GM19025 (cell line): ENCODE data around the gene GSTM3.
"Not testable (repeated sequence)": the region's sequence is repeated elsewhere in the genome, so short reads cannot be mapped to it uniquely, and the experiment has no call there.

ENCODE experiments used
- ATAC-seq: cut with Tn5 transposase; IDR thresholded peaks from one replicate; pipeline ENCODE4 v1.9.1; 2021; ENCODE audit warnings: mild to moderate bottlenecking, low read depth, moderate library complexity; ENCODE audit not compliant: unreplicated experiment

The GSTM3 gene

DNA sequence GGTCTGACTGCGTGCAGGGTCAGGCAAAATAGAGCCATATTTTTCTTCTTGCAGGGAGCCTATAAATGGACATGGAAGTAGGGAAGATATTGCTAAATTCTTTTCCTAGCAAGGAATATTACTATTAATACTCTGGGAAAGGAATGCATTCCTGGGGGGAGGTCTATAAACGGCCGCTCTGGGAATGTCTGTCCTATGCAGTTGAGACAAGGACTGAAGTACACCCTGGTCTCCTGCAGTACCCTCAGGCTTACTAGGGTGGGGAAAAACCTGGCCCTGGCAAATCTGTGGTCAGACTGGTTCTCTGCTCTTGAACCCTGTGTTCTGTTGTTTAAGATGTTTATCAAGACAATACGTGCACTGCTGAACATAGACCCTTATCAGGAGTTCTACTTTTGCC, 31.9 kb downstream of the GSTM3 start:
- ATAC-seq: not testable (repeated sequence)

DNA sequence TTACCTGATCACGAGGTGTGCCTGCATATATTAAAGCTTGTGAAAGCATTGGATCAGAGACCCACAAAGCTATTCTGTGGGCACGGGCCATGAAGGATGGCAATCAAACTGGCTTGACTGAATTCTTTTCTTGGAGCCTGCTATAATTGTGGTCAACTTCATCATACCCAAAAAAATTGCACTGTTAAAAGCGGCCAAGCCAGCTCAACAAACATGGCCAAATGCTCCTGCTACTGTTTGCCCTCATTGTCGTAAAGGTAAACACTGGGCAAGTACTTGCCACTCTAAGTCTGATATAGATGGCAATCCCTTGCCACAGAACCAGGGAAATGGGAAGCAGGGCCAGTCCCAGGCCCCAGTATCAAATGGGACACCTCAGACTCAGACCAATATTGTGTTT, 35.4 kb downstream of the GSTM3 start:
- no peak for ATAC-seq

DNA sequence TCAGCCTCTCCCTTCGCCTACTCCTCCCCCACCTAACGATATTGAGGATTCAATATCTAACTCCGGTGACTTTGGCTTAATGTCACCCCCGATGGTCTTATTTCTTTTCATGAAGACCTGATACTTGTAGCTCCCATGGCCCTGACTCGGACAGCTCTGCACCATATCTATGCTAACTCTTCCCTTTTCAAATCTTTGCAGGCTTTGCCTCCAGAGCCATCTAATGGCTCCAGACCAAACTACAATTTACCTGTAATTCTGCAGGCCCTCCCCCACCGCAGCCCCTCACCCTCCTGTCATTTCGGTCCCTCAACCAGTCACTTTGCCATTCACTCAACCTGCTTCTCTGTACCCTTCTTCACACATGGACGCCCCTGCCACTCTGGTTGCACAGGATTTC, 36.7 kb downstream of the GSTM3 start:
- no peak for ATAC-seq

DNA sequence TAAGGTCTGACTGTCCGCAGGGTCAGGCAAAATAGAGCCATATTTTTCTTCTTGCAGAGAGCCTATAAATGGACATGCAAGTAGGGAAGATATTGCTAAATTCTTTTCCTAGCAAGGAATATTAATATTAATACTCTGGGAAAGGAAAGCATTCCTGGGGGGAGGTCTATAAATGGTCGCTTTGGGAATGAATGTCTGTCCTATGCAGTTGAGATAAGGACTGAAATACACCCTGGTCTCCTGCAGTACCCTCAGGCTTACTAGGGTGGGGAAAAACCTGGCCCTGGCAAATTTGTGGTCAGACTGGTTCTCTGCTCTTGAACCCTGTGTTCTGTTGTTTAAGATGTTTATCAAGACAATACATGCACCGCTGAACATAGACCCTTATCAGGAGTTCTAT, 37.9 kb downstream of the GSTM3 start:
- ATAC-seq: not testable (repeated sequence)

DNA sequence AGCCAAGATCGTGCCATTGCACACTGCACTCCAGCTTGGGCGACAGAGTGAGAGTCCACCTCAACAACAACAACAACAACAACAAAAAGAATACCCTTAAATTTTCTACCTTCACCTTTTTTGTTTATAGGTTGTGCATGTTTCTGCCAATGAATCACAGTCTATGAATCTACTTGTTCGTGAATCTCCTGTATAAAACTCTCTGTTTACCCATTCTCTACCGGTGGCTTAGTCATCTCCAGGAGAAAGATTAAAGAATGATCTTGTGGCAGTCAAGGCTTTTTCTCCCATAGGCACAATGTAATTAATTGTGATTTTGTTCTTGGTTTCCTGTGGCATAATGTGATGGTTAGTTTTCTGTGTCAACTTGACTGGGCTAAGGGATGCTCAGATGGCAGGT, 43.0 kb downstream of the GSTM3 start:
- ATAC-seq: not testable (repeated sequence)

DNA sequence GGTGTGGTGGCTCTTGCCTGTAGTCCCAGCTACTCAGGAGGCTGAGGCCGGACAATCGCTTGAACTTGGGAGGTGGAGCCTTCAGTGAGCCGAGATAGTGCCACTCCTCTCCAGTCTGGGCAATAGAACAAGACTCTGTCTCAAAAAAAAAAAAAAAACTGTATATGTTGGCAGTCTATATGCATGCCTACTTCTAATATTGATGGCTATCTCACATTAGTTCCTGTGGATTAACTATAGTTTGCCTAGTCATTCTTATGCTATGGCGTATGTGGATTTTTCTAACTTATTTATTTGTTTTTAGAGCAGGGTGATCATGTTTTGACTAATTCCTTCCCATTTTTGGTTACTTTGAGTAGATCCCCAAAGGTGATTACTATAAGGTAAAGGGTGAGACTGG, 43.8 kb downstream of the GSTM3 start:
- no peak for ATAC-seq

DNA sequence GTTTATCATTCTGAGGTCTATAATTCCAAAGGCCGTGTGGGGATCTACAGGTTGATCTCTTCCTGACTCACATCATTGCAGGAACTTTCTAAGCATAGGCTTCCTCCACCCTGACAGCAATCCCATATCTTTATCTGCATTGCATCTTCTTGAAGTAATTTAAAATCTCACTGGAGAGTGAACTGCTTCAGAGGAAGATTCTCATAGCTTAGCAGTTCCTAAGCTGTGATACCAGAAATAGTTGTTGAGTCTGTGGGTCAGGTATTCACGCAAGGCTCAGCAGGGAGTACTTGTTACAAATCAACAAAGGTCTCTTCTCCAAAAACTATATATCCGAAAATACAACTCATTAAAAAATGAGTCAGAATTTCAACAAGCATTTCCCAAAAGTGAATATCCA, 45.7 kb downstream of the GSTM3 start:
- ATAC-seq: not testable (repeated sequence)

DNA sequence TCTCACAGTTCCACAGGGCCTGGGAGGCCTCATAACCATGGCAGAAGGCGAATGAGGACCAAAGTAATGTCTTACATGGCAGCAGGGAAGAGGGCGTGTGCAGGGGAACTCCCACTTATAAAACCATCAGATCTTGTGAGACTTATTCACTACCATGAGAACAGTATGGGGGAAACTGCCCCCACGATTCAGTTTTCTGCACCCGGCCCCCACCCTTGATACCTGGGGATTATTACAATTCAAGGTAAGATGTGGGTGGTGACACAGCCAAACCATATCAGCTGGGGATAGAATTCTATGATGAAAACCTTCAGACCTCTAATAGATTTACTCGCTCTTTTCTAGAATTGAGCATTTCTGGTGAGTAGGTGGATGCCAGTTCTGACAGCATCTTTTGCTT, 46.4 kb downstream of the GSTM3 start:
- not testable (repeated sequence) for ATAC-seq

DNA sequence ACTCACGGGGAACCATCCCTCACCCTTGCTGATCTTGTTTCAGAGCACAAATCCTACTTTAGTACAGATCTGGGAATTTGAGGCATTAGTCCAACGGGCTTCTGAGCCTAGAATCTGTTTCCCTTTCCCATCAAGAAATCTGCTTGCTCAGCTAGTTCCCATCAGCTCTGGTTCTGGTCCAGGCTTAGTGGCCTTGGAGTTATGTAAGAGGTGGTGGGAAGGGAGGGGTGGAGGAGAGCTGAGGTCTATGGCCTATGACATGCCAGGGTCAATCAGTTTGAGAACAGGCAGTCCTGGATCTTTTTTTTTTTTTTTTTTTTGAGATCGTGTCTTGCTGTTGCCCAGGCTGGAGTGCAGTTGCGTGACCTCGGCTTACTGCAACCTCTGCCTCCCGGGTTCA, 49.1 kb downstream of the GSTM3 start:
- no peak for ATAC-seq

DNA sequence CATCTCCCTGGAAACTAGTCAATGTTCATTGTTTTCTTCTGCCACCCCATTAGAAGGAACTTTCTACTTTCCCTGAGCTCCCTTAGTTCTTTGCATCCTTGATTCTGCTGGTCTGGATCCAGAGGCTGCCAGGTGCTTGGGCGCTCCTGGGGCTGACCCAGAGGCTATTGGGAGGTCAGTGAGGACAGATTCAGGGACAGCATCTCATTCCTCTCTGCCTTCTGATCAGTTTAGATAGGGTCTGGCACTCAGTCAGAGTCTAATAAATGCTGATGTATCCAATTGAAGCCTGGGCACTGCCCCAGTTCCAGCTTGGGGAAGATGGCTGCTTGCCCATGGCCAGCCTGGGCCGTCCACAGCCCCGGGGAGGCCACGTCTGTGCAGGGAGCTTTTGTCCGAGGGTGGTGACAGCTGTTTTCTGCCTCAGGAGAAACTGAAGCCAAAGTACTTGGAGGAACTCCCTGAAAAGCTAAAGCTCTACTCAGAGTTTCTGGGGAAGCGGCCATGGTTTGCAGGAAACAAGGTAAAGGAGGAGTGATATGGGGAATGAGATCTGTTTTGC, 50.9 kb downstream of the GSTM3 start:
- ATAC-seq: no peak

DNA sequence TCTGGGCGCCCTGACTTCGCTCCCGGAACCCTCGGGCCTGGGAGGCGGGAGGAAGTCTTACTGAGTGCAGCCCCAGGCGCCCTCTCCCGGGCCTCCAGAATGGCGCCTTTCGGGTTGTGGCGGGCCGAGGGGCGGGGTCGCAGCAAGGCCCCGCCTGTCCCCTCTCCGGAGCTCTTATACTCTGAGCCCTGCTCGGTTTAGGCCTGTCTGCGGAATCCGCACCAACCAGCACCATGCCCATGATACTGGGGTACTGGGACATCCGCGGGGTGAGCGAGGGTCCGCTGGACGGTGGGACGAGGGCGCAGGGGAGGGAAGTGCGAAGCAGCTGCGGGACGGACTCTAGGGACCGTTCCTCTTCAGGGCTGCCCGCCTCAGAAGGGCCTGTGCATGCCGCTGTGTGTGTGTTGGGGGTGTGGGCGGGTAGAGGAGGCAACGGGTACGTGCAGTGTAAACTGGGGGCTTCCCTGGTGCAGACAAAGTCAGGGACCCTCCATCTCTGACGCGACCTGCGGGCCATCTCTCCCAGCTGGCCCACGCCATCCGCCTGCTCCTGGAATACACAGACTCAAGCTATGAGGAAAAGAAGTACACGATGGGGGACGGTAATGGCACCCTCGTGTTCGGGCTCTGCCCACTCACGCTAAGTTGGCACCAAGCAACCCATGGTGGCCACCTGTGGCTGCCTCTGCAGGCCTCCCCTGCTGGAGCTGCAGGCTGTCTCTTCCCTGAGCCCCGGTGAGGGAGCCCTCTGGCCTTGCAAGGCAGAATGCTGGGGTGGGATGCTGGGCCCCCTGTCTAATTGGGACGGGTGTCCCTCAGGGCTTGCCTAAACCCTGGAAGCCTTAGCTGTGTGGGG, 53.0 kb downstream of the GSTM3 start, which contains the start of gene GSTM1:
GSTM1 (plus strand) TSS at position 177 of the 859 bp plus-strand sequence; CDS start at position 234, 57 bp downstream.
- peak; percentile 97 for ATAC-seq

DNA sequence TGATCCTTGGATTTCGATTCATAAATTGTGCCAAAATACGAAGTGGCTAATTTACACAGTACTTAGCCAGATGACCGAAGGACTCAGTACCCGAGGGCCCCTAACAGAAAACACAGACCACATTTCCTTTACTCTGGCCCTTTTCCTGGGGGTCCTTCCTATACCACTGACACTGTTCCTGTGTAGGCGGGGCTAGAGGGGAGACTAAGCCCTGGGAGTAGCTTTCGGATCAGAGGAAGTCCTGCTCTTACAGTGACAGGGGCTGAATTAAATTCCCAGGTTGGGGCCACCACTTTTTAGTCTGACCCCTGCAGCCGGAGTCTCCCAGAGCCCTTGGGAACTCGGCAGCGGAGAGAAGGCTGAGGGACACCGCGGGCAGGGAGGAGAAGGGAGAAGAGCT, 53.7 kb downstream of the GSTM3 start:
- ATAC-seq: not testable (repeated sequence)

DNA sequence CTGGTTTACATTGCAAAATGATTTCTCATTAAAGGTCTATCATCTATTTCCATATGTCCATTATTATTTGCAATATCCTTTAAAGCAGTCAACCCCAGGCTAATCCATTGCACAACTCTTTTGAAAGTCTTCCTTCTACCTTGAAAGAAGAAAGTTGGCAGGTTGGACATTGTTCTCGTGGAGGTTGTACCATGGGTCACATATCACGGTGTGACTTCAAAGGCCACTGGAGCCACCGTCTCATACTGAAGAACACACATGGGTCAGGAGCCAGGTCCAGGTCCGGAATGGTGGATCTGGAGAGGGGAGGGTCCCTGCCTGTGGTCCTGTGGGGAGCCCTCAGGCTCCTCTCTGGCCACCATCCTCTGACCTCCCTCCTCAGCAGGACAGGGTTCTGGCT, 54.9 kb downstream of the GSTM3 start:
- not testable (repeated sequence) for ATAC-seq

DNA sequence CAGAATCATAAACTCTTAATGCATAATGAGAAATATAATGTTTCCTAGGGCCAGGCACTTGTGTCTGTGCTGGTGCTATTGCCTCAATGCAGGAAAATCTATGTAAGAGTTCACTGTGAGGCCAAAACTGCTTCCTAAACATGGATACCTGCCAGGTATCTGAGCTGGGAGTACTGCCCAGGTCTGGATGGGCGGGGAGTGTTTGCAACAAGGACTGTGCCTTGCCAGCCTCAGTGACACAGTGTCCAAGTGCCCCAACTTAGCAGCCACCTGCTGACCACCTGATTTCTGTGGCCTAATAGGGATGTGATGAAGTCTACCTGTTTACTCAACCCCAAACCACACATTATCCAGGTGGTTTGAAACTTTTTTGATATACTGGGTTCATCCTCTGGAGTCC, 55.4 kb downstream of the GSTM3 start:
- not testable (repeated sequence) for ATAC-seq

DNA sequence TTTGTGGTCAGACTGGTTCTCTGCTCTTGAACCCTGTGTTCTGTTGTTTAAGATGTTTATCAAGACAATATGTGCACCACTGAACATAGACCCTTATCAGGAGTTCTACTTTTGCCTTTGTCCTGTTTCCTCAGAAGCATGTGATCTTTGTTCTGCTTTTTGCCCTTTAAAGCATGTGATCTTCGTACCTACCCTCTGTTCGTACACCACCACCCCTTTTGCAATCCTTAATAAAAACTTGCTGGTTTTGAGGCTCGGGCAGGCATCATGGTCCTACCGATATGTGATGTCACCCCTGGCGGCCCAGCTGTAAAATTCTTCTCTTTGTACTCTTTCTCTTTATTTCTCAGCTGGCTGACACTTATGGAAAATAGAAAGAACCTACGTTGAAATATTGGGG, 56.1 kb downstream of the GSTM3 start:
- ATAC-seq: not testable (repeated sequence)
